Frontal cortex (tissue), 4 donors: Measurements from ENCODE around the gene TBC1D30. TPM values are rescaled to one million over a fixed set of nuclear protein-coding genes. Genes with fewer than 3 reads are reported as not detected.
A peak's percentile ranks its signal among the peaks of the same experiment; 100 is the strongest.

ENCODE experiments used
- DNase-seq, 2 donors: peaks; one replicate each; pipeline ENCODE4 v3.0.0; 2012; ENCODE audit warnings: low spot score in 2 of 2
- FAIRE-seq: peaks from 2 replicates; lab custom pipeline; 2012; peaks lifted over from hg19 to GRCh38; lab: Jason Lieb, UNC
- total RNA-seq: library from RNA; depleted of rRNA; stranded (reverse); fragments of >200 nt; gene quantifications from one replicate; pipeline ENCODE4 v1.2.3, GENCODE V29; 2014
- donor health status: control.
- donor health status: control.
- donor health status: control.

TBC1D30 gene
- total RNA-seq, 1 donor from 2014 or later: 59.1 TPM

GRCh38 chr12:64894827-64895475, 70.5 kb downstream of the TBC1D30 start:
- DNase-seq (no peak), FAIRE-seq (no peak)

- FAIRE-seq: no peak
- DNase-seq: no peak
Measured at GRCh38 chr12:64895526-64895925, 71.1 kb downstream of the TBC1D30 start.

DNA sequence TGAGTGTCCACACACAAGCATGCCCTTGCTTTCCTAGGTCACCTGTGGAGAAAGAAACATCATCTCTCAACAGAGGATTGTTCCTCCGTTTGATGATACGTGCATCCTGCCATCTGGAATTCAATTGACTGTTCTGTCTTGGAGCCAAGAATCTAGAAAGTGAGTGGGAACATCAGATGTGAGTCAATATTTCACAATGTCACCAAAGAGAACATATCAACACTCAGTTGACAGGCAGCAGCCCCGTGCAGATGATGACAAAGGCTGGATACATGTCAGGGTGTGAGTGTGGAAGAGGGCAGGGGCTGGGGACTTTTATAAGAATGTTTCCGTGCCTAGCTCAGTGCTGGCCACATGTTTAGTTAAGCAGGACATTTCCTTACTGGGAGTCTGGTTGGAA, 76.1 kb downstream of the TBC1D30 start:
- no peak for DNase-seq
- no peak for FAIRE-seq

DNA sequence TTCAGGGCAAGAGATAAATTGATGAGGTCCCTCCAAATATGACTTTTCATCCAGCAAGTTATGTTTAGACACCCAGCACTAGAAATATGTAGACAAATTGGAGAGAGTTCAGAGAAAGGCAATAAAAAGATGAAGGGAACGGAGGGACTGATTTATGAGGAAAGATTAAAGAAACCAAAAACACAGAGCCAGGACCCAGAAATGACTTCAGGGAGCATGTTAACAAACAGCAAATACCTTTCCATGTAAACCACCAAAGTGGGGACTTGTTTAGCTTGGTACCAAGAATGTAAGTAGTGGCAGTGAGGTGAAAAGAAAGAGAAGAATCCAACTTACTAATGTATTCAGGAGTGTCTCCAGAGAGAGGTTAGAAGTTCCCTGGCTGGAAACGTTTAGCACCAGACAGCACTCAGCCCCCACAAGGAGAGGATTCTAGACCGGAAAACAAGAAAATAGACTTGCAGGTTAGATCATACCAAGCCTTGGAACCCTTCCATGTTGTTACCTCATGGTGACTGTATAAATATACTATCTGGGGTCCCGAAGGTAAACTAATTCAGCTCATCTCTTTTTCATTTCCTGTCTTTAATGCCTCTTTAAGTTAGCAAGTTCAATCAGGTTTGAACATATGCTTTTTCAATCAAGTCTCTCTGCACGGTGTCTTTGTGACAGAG, 79.2 kb downstream of the TBC1D30 start:
- DNase-seq (no peak), FAIRE-seq (no peak)

DNA sequence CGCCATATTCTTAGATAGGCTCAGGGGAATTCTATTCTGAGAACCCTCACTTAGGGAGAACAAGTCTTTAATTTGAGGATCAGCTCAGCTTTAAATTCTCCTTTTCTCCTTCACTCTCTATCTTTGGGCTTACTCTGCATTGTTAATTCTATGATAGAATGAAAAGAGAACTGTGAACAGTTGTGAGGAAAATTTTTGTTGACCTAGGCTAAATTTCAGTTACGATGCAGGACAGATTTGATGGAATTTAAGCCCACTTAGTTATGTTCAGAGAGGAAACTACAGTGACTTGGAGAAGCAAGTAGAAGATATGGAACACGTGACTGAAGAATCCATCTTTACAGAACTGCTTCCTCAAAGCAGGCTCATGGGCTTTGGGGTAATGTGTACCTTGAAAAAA, 82.7 kb downstream of the TBC1D30 start:
- DNase-seq: no peak
- FAIRE-seq: no peak

GRCh38 chr12:64909124-64909523, 84.7 kb downstream of the TBC1D30 start:
- DNase-seq: no peak
- no peak for FAIRE-seq

DNA sequence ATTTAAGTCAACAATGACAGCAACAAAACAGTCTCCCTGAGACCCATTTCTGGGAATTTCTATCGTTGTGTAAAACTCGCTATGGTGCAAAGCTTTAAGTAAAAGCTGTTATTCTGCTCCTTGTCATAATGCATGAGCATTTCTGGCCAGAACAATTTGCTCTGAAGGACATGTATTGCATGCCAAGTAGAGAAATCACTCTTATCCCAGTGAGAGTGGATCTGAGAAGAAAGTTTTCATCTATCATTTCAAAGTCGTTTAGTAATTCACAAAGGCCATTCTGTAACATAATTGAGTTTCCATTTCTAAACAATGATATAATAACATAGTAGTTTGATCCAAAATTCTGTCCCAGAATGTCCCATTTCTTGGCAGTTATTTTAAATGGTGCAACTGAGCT, 86.6 kb downstream of the TBC1D30 start:
- FAIRE-seq (no peak), DNase-seq (no peak)

DNA sequence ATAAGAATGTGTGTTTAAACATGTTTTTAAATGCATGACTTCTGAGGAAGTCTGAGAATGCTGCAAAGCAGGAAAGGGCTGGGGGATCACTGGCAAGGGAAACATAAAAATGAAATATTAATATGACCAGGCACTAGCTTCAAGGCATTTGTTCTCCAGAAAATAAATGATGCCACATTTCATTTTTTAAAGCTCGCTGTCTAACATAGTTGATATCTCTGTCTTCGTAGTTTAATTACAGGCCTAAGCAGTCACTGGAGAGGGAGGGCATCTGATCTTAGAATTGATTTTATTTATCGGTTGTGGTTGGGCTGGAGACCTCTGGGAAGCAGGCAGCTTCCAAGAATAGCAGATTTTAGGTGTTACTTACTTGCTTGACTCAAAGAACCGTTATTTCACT, 87.5 kb downstream of the TBC1D30 start:
- DNase-seq (no peak), FAIRE-seq (no peak)

- FAIRE-seq (no peak), DNase-seq (no peak)
Measured at GRCh38 chr12:64912516-64913255, 88.2 kb downstream of the TBC1D30 start.

GRCh38 chr12:64915242-64915641, 90.8 kb downstream of the TBC1D30 start:
- DNase-seq (no peak), FAIRE-seq (no peak)

DNA sequence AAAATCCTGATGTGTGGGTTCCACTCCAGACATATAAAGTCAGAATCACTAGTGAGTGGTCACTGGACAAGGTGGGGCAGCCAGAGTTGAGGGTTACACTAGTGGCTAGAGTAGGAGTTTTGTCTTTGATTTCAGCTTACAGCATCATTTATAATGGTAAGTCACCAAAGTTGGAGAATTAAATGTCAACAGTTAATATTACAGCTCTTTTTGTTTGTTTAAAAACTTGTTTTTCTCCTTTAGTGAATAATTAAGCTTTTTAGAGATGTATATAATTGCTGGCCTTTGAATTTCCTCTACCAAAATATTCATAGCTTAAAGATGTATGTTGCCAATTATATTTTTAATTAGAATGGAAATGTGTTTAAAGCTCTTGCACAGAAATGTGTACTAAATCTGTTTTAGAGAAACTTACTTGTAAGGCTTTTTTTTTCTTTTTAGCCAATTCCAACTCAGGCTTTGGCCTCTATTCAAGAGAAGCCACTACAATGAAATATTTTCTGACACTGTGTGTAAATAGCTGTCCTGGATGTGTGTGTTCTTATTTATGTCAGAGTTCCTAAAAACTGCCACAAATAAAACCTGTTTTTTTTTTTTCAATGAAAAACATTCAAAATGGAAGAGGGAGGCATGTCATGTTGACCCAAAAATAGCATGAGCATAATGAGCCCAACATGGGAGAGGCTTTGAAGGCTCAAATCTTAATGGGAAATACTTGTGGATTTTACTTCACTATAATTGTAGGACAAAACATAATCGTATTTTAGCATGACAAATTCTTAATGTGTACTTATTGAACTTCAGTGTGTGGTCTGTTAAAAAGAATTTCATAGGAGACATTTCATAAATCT, 92.2 kb downstream of the TBC1D30 start:
- FAIRE-seq (no peak), DNase-seq (no peak)

- DNase-seq: no peak
- no peak for FAIRE-seq
Measured at GRCh38 chr12:64918344-64918743, 93.9 kb downstream of the TBC1D30 start.

- no peak for DNase-seq
- no peak for FAIRE-seq
Measured at GRCh38 chr12:64918801-64919200, 94.4 kb downstream of the TBC1D30 start.

DNA sequence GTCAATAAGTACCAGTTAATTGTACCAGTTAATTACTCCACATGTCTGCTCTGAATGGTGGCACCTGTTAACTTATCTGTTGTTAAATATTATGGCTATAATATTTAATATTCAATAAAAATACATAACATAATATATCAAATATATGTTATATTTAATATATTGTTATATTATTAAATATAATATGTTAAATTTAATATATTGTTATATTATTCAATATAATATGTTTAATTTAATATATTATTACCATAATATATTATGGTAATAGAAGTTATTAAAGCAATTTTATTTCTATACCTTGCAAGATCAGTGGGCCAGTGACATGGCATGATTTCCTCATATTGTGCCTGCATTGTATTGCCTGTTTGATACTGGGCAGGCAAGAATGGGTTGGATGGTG, 98.4 kb downstream of the TBC1D30 start:
- DNase-seq (no peak), FAIRE-seq (peak; percentile 96)

- no peak for DNase-seq
Measured at GRCh38 chr12:64923536-64923935, 99.1 kb downstream of the TBC1D30 start.

More at GRCh38 chr12:64923536-64923935, 99.1 kb downstream of the TBC1D30 start:
- FAIRE-seq: no peak

Other genes with a start within 250 kb of the TBC1D30 start
- gene RASSF3, start 214.2 kb upstream of the TBC1D30 start, total RNA-seq: 5.7 TPM
- 45.2 TPM for gene GNS, start 65.2 kb upstream of the TBC1D30 start, total RNA-seq